Measurements from ENCODE around the gene TDO2.

DNA sequence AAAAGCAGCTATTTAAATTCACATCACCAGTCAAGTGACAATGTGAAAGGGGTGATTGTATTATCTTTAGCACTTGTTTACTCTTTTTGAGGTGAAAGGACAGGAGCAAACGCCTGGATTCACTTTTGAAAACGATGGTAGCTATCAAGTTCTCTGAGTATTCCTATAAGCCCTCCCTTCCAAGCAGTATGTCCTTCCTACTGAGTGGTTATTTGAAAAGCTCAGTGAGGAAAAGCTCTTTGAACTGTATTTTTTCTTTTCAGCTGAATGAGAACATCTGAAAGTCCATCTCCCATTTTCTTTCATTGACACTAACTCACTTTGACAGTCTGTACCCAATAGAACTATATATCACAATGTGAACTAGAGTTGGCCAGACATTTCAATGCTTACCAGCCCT lies 59.3 kb downstream of the TDO2 start:
- TF ChIP-seq CTCF (IDR thresholded peaks at IDR 0.05), result no peak
- no peak for TF ChIP-seq POLR2A (IDR thresholded peaks at IDR 0.05)

Measured in lower leg skin (tissue), 3 donors.